IPS-18a (cell line): ENCODE results near the gene SPTLC2.
"Not testable (repeated sequence)": the region's sequence is repeated elsewhere in the genome, so short reads cannot be mapped to it uniquely, and the experiment has no call there.

Source experiments
- H3K27ac ChIP-seq: one replicate; pipeline ENCODE4 v1.5.1; 2013; ENCODE audit warnings: low read length
- H3K27me3 ChIP-seq: one replicate; pipeline ENCODE4 v1.6.1; 2013; ENCODE audit warnings: mild to moderate bottlenecking, low read length; ENCODE audit not compliant: control insufficient read depth, insufficient read depth
- H3K36me3 ChIP-seq: one replicate; pipeline ENCODE4 v1.6.1; 2013; ENCODE audit warnings: low read depth, low read length; ENCODE audit not compliant: control insufficient read depth
- H3K4me1 ChIP-seq: one replicate; pipeline ENCODE4 v1.6.1; 2013; ENCODE audit warnings: low read depth, low read length; ENCODE audit not compliant: control insufficient read depth
- H3K4me3 ChIP-seq: one replicate; pipeline ENCODE4 v1.5.1; 2013; ENCODE audit warnings: low read length
- H3K9ac ChIP-seq: one replicate; pipeline ENCODE4 v1.6.1; 2013; ENCODE audit warnings: mild to moderate bottlenecking, low read length, moderate library complexity
- H3K9me3 ChIP-seq: one replicate; pipeline ENCODE4 v1.6.1; 2013; ENCODE audit warnings: low read depth, low read length; ENCODE audit not compliant: control insufficient read depth

SPTLC2 gene

GRCh38 chr14:77559381-77559780 is 57.1 kb downstream of the SPTLC2 start:
- no peaks in the 10 kb centered on the region for H3K4me1 ChIP-seq
- no peaks in the 10 kb centered on the region for H3K9me3 ChIP-seq
- no peak overlapping the region for H3K27ac ChIP-seq
- no peak overlapping the region for H3K9ac ChIP-seq
- no peaks in the 10 kb centered on the region for H3K27me3 ChIP-seq
- no peak overlapping the region for H3K4me3 ChIP-seq
- peaks cover 20% of the 10 kb centered on the region for H3K36me3 ChIP-seq

GRCh38 chr14:77557391-77557790 is 59.0 kb downstream of the SPTLC2 start:
- Histone ChIP-seq H3K9ac (no peak overlapping the region), H3K27ac (no peak overlapping the region), H3K9me3 (no peaks in the 10 kb centered on the region), H3K4me3 (no peak overlapping the region), H3K4me1 (no peaks in the 10 kb centered on the region), H3K36me3 (peaks cover 19% of the 10 kb centered on the region), H3K27me3 (no peaks in the 10 kb centered on the region)

- H3K4me3 ChIP-seq = no peak overlapping the region
- H3K36me3 ChIP-seq = peaks cover 18% of the 10 kb centered on the region
- no peak overlapping the region for H3K27ac ChIP-seq
- no peaks in the 10 kb centered on the region for H3K4me1 ChIP-seq
- no peak overlapping the region for H3K9ac ChIP-seq
- H3K9me3 ChIP-seq = no peaks in the 10 kb centered on the region
- H3K27me3 ChIP-seq = no peaks in the 10 kb centered on the region
Observed at GRCh38 chr14:77556946-77557345, 59.5 kb downstream of the SPTLC2 start.

GRCh38 chr14:77554816-77555599 is 61.4 kb downstream of the SPTLC2 start:
- H3K36me3 ChIP-seq = peaks cover 18% of the 10 kb centered on the region
- H3K4me3 ChIP-seq = no peak overlapping the region
- no peak overlapping the region for H3K9ac ChIP-seq
- H3K27me3 ChIP-seq = no peaks in the 10 kb centered on the region
- H3K4me1 ChIP-seq = no peaks in the 10 kb centered on the region
- no peak overlapping the region for H3K27ac ChIP-seq
- no peaks in the 10 kb centered on the region for H3K9me3 ChIP-seq

GRCh38 chr14:77554207-77554606 is 62.2 kb downstream of the SPTLC2 start:
- Histone ChIP-seq H3K9ac (no peak overlapping the region), H3K4me3 (no peak overlapping the region), H3K27me3 (no peaks in the 10 kb centered on the region), H3K27ac (no peak overlapping the region), H3K9me3 (no peaks in the 10 kb centered on the region), H3K4me1 (no peaks in the 10 kb centered on the region), H3K36me3 (peaks cover 21% of the 10 kb centered on the region)

- no peak overlapping the region for H3K27ac ChIP-seq
- peaks cover 16% of the 10 kb centered on the region for H3K36me3 ChIP-seq
- no peaks in the 10 kb centered on the region for H3K27me3 ChIP-seq
- H3K4me3 ChIP-seq = no peak overlapping the region
- H3K9ac ChIP-seq = no peak overlapping the region
- H3K9me3 ChIP-seq = no peaks in the 10 kb centered on the region
- H3K4me1 ChIP-seq = no peaks in the 10 kb centered on the region
Observed at GRCh38 chr14:77549451-77549850, 67.0 kb downstream of the SPTLC2 start.

GRCh38 chr14:77547512-77548180 is 68.8 kb downstream of the SPTLC2 start:
- Histone ChIP-seq H3K27me3 (no peaks in the 10 kb centered on the region), H3K4me1 (no peaks in the 10 kb centered on the region), H3K9me3 (no peaks in the 10 kb centered on the region), H3K36me3 (peaks cover 16% of the 10 kb centered on the region), H3K4me3 (no peak overlapping the region), H3K27ac (no peak overlapping the region), H3K9ac (no peak overlapping the region)

- not testable (repeated sequence) for H3K27me3 ChIP-seq, H3K9me3 ChIP-seq, H3K4me3 ChIP-seq, H3K4me1 ChIP-seq, H3K9ac ChIP-seq, H3K27ac ChIP-seq
- peaks cover 10% of the 10 kb centered on the region for H3K36me3 ChIP-seq
Observed at GRCh38 chr14:77545171-77545570, 71.3 kb downstream of the SPTLC2 start.

- Histone ChIP-seq H3K27ac (no peak overlapping the region), H3K9ac (no peak overlapping the region), H3K36me3 (peaks cover 6% of the 10 kb centered on the region), H3K4me3 (no peak overlapping the region), H3K4me1 (no peaks in the 10 kb centered on the region), H3K27me3 (no peaks in the 10 kb centered on the region), H3K9me3 (no peaks in the 10 kb centered on the region)
Observed at GRCh38 chr14:77544571-77544970, 71.9 kb downstream of the SPTLC2 start.

GRCh38 chr14:77543637-77544334 is 72.7 kb downstream of the SPTLC2 start:
- Histone ChIP-seq H3K27me3 (no peaks in the 10 kb centered on the region), H3K4me3 (no peak overlapping the region), H3K9me3 (no peaks in the 10 kb centered on the region), H3K27ac (no peak overlapping the region), H3K4me1 (no peaks in the 10 kb centered on the region), H3K36me3 (peaks cover 6% of the 10 kb centered on the region), H3K9ac (no peak overlapping the region)

GRCh38 chr14:77543240-77543551 is 73.2 kb downstream of the SPTLC2 start:
- H3K9ac ChIP-seq = no peak overlapping the region
- no peaks in the 10 kb centered on the region for H3K4me1 ChIP-seq
- peaks cover under 1% of the 10 kb centered on the region for H3K36me3 ChIP-seq
- no peak overlapping the region for H3K4me3 ChIP-seq
- no peaks in the 10 kb centered on the region for H3K9me3 ChIP-seq
- no peak overlapping the region for H3K27ac ChIP-seq
- H3K27me3 ChIP-seq = no peaks in the 10 kb centered on the region
